NCI-H345 (cell line): ENCODE measurements around the gene FASN.

Experiments
- DNase-seq: peaks from one replicate; lab custom pipeline; 2025; lab: John Stamatoyannopoulos, UW

Gene FASN

DNA sequence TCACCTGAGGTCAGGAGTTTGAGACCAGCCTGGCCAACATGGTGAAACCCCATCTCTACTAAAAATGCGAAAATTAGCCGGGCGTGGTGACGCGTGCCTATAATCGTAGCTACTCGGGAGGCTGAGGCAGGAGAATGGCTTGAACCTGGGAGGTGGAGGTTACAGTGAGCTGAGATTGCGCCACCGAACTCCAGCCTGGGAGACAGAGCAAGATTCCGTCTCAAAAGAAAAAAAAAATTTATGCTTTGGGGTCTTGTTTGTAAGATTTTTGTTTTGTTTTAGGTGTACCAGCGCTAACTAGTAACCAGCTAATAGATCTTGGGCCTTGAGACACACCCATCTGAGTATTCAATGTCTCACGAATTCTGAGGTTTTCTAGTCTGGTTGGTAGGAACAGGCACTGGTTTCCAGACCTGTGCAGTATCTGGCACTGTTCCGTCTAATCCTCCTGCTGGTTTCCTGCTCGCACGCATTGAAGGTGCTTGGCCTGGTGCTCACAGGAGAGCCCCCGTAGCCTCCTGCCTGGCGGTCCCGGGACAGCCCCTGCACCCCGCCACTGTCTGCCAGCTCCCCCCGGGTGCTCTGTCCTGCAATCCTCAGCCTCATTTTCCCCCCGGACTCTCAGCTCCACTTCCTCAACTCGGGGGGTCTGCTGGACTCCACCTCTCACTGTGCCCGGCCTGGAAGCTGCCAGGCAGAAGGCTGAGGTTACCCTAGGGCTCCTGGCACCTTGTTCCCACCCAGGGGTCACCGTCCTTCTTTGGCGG is 21.8 kb downstream of the FASN start:
- DNase-seq = no peak

- DNase-seq = no peak
These were observed 24.6 kb downstream of the FASN start for GRCh38 chr17:82073446-82073845.

GRCh38 chr17:82072827-82073226 is 25.2 kb downstream of the FASN start:
- DNase-seq = no peak

DNA sequence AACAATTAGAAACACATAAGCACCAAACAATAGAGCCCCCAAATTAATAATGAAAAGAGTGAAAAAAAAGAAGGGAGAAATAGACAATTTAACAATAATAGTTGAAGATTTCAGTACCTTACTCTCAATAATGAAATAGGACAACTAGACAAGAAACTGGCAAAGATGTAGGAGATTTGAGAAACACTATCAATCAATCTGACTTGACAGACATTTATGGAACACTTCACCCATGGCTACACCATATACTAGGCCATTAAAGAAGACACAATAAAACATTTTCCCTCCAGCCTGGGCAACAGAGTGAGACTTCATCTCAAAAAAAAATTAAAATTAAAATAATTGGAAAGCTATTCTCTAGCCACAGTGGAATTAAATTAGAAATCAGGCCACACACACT is 27.4 kb downstream of the FASN start:
- no peak for DNase-seq

- DNase-seq = peak; percentile 72
These were observed 32.3 kb downstream of the FASN start, which contains the start of gene DUS1L for GRCh38 chr17:82065638-82066303. DUS1L (minus strand) TSS chr17:82065804; CDS start chr17:82065059, 745 bp downstream.

DNA sequence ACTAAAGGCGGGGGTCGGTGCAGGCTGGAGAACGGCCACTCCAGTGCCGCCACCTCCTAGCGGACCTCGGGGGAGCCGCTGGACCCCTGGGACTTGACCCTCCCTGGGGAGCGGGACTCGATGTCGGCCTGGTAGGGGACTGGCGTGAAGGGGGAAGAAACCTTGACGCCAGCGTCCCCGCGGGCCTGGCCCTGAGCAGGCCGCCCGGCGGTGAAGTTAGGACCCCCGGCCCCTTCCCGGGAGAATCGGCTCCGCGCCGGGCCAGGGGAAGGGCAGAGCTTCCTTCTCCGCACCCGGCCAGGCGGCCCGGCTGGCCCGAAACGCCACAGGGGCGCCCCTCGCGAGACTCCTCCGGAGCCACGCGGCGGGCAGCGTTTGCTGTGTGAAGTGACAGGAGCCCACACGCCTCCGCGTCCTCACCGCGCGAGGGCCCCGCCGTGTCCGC is 32.8 kb downstream of the FASN start:
- DNase-seq = no peak

DNA sequence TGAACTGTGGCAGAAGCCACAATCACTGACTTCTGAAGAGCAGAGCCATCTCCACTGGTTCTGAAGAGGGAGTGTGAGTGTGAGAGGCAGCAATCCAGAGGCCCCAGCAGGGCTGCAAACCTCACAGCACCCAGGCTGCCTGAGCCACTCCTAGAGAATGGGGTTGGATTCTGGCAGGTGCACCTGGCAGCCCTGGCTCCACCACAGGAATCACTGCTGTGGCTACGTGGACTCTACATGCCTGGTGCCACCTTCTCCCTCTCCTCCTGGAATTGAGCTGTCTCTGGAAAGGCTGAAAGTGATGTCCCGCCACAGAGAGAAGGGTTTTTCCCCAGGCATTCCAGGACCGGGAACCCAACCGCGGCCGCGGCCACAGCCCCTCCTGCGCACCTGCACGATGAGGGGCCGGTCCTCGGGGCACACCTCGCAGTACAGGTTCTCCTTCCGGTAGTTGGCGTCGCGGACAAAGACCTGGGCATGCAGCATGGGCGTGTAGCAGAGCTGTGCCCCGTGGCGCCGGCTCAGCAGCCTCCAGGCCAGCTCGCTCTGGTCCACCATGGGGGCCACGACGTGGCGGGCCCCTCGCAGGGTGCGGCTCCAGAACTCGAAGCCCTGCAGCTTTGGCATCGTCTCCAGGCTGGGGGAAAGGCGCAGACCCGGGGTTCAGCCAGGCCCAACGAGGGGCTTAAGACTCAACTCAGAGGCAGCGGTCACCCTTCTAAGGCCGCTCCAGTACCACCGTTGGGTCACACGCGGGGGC is 33.4 kb downstream of the FASN start:
- peak; percentile 20 for DNase-seq

DNA sequence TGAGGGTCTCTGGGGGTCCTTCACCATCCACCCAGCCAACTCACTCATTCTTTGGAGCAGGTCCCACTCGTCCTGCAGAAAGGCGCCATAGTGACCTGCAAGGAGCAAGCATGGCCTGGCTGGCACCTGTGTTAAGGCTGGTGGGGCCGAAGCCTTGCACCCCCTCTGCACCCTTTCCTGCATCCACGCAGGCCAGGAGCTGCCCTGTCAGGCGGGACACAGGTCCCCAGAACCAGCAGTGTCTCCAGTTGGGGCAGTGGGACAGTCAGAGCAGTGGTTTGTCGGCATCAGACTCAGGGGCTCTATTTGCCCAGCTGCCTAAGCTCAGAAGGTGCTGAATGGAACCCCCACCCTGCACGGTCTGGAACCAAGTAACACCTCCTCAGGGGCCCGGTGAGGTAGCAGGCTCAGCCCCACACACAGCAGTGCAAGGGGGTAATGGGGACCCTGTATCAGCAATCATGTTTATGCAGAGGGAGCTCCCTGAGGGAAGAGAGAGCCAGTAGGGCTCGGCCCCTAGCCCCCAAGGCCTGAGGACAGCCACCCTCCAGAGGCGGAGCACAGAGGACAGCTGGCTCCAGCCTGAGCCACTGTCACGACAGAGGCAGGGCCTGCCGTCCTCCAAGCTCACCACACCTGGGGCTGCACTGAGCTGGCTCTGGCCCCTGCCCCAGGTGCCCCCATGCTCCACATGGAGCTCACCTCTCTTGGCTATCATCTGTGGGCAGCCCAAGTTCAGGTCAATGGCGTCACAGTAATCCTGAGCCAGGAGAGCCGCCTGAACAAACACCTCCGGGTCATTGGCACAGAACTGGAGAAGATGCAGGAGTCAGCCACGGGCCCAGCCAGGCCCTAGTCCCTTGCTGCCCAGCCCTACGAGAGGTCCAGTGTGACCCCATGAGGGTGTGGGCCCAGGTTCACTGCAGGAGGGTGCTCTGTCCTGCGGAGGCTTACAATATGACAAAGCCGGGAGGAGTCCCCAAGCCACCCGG is 34.3 kb downstream of the FASN start:
- no peak for DNase-seq

GRCh38 chr17:82062984-82063368 is 35.1 kb downstream of the FASN start:
- no peak for DNase-seq

GRCh38 chr17:82062076-82062983 is 35.7 kb downstream of the FASN start:
- DNase-seq = no peak

DNA sequence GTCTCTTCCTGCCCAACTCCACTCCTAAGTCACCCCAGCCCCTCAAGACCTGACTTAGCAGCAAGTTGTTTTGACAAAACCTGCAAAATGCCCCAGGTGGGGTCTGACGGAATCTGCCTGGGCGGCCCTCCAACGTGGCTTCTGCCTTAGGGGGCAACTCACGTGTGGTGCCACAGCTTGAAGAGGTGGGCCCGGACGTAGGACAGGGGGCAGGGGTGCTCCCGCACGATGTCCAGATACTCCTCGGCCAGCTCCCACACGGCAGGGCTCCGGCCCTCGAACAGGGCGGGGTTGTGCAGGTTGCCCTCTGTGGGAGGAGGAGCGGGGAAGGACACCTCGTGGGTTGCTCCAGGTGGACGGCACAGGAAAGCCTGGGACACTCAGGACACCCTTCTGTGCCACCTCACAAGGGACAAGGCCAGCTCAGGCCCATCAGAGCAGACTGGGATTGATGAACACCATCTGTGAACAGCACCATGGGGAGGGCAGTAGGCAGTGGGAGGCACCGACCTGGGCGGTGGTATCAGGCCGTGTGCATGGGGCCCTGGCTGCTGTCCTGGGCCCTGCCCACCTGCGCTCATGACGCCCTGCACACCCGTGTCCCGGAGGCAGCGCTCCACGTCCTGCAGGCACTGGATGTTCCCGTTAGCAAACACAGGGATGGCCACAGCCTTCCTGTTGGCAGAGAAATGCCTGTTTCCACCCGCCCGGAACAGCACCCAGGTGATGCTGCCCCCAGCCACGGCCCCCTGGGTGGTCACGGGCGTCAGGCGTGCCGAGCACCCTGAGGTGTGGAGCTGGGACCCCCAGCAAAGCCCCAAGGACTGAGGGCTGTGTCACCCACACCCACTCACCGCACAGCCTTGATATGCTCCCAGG is 36.8 kb downstream of the FASN start:
- no peak for DNase-seq

GRCh38 chr17:82060614-82061013 is 37.4 kb downstream of the FASN start:
- DNase-seq = no peak

- DNase-seq = no peak
These were observed 38.0 kb downstream of the FASN start for GRCh38 chr17:82060001-82060380.

- no peak for DNase-seq
These were observed 38.6 kb downstream of the FASN start for GRCh38 chr17:82059272-82060000.

- DNase-seq = no peak
These were observed 39.2 kb downstream of the FASN start for GRCh38 chr17:82058855-82059249.

GRCh38 chr17:82058230-82058854 is 39.7 kb downstream of the FASN start:
- DNase-seq = no peak

GRCh38 chr17:82056729-82057621 is 41.1 kb downstream of the FASN start:
- no peak for DNase-seq
